MCF 10A (cell line): Measurements from ENCODE around the gene SNX4. TPM values are rescaled to one million over a fixed set of nuclear protein-coding genes. Genes with fewer than 3 reads are reported as not detected.

ENCODE experiments used
- Bru-seq: library from RNA; stranded (reverse); fragments of 400-500 nt; gene quantifications from one replicate; lab custom pipeline; 2021; lab: Mats Ljungman, UMichigan
- BruChase-seq, 2 experiments: library from RNA; stranded (reverse); fragments of 400-500 nt; gene quantifications; one replicate each; lab custom pipeline; 2021; lab: Mats Ljungman, UMichigan
- BruUV-seq: library from RNA; stranded (reverse); fragments of 400-500 nt; replicated peaks from 2 replicates; lab custom pipeline; 2021; lab: Mats Ljungman, UMichigan
- CTCF ChIA-PET: fragments of 300-600 bp; sonication (Branson Sonifier 250); formaldehyde crosslinking; extraction: SDS; loops from one replicate; lab custom pipeline; 2021; ENCODE audit warnings: antibody characterized with exemption, inconsistent platforms; lab: Yijun Ruan, JAX
- POLR2A ChIA-PET: fragments of 300-600, 350-650 bp; sonication (Branson Sonifier 250); formaldehyde crosslinking; extraction: SDS; loops from one replicate; lab custom pipeline; 2020; ENCODE audit warnings: antibody characterized with exemption, inconsistent platforms; lab: Yijun Ruan, JAX
- DNase-seq: peaks from one replicate; pipeline ENCODE4 v3.0.0-alpha.2; 2018; ENCODE audit not compliant: unreplicated experiment
- H3K27ac Mint-ChIP-seq: one replicate; pipeline ENCODE4 v1.8.0; 2022; ENCODE audit warnings: mild to moderate bottlenecking, low read depth, mixed read lengths; ENCODE audit not compliant: unreplicated experiment
- H3K27me3 Mint-ChIP-seq: one replicate; pipeline ENCODE4 v1.8.0; 2022; ENCODE audit warnings: mixed read lengths; ENCODE audit not compliant: insufficient read depth, unreplicated experiment
- H3K36me3 Mint-ChIP-seq: one replicate; pipeline ENCODE4 v1.8.0; 2022; ENCODE audit warnings: mild to moderate bottlenecking, moderate library complexity, mixed read lengths; ENCODE audit not compliant: insufficient read depth, unreplicated experiment
- H3K4me1 Mint-ChIP-seq: one replicate; pipeline ENCODE4 v1.8.0; 2022; ENCODE audit warnings: mixed read lengths; ENCODE audit not compliant: insufficient read depth, unreplicated experiment
- H3K4me3 Mint-ChIP-seq: one replicate; pipeline ENCODE4 v1.8.0; 2022; ENCODE audit warnings: mild to moderate bottlenecking, moderate library complexity, mixed read lengths; ENCODE audit not compliant: unreplicated experiment
- H3K9me3 Mint-ChIP-seq: one replicate; pipeline ENCODE4 v1.8.0; 2022; ENCODE audit warnings: mixed read lengths; ENCODE audit not compliant: unreplicated experiment
- CTCF ChIP-seq: fragments of 200-600 bp; IDR thresholded peaks from one replicate; pipeline ENCODE4 v1.8.0; 2022; ENCODE audit warnings: antibody characterized with exemption, mild to moderate bottlenecking; ENCODE audit not compliant: unreplicated experiment
- intact Hi-C: fragments of 100-400 bp; cut with micrococcal nuclease; formaldehyde crosslinking; loops from 2 replicates; pipeline ENCODE4 v1.14.1; 2022
- long read RNA-seq: library from polyadenylated mRNA; stranded (forward); transcript quantifications from one replicate; pipeline ENCODE4 v2.0.0, GENCODE V29; 2022
- total RNA-seq: library from RNA; stranded (reverse); gene quantifications from 2 replicates; pipeline ENCODE4 v1.2.3, GENCODE V29; 2022

The SNX4 gene
- total RNA-seq: 20.4 and 26.4 TPM in 2 replicates
- Bru-seq, nascent RNA: percentile 75 among the genes with signal in this experiment
- BruChase-seq, experiment 1, labeled RNA remaining after a 6-hour chase: percentile 74 among the genes with signal in this experiment
- BruChase-seq, experiment 2, labeled RNA remaining after a 2-hour chase: percentile 77 among the genes with signal in this experiment
- long read RNA-seq, transcript SNX4-201 (14 exons, 2,513 nt): major isoform, 65 of 87 reads
- long read RNA-seq, partial matches to known transcripts: 6 of 87 reads
- long read RNA-seq, other reads (novel, unspliced or antisense): 16 of 87 reads

- peaks cover 12% of the 10 kb centered on the region for H3K4me1 Mint-ChIP-seq
- H3K36me3 Mint-ChIP-seq: peaks cover 27% of the 10 kb centered on the region
- intact Hi-C loops: no loop called here
- BruUV-seq: no TSS peak
- DNase-seq: peak; percentile 93
- TF ChIP-seq CTCF: no peak
- H3K27ac Mint-ChIP-seq: peak within 1 kb of the TSS; percentile 95
- no peaks in the 10 kb centered on the region for H3K9me3 Mint-ChIP-seq
- peak within 1 kb of the TSS; percentile 96 for H3K4me3 Mint-ChIP-seq
- H3K27me3 Mint-ChIP-seq: no peaks in the 10 kb centered on the region
- CTCF ChIA-PET: interaction anchor here (0.5 to 4.0 kb wide), 5 partner anchors 8 to 210 kb away, joined by 3 to 17 read pairs (median 4); no protein-coding TSS in a partner anchor
- POLR2A ChIA-PET: interaction anchor here (0.7 to 2.4 kb wide), 17 partner anchors 8 to 146 kb away, joined by 3 to 6 read pairs (median 4); partner anchors contain the start of genes OSBPL11 and ZNF148
These were observed at the start of gene SNX4 for GRCh38 chr3:125519678-125520562. SNX4 (minus strand) TSS chr3:125520202; CDS start chr3:125520172, 30 bp downstream.

- Mint-ChIP-seq H3K4me1 (no peaks in the 10 kb centered on the region), H3K27me3 (no peaks in the 10 kb centered on the region), H3K9me3 (no peaks in the 10 kb centered on the region), H3K36me3 (peaks cover 46% of the 10 kb centered on the region), H3K27ac (no peak overlapping the region), H3K4me3 (no peak overlapping the region)
- POLR2A ChIA-PET: interaction anchor here (0.8 kb wide), 1 partner anchor 38 kb away, joined by 3 read pairs; no protein-coding TSS in a partner anchor
- no peak for TF ChIP-seq CTCF
- CTCF ChIA-PET: interaction anchor here (0.7 kb wide), 1 partner anchor 26 kb away, joined by 3 read pairs; no protein-coding TSS in a partner anchor
- intact Hi-C loops: no loop called here
- DNase-seq: peak; percentile 6
- no TSS peak for BruUV-seq
These were observed 36.3 kb upstream of the SNX4 start for GRCh38 chr3:125556314-125556713.

GRCh38 chr3:125552401-125552800, 32.4 kb upstream of the SNX4 start:
- TF ChIP-seq CTCF: no peak
- Mint-ChIP-seq H3K4me3 (no peak overlapping the region), H3K27me3 (no peaks in the 10 kb centered on the region), H3K4me1 (no peaks in the 10 kb centered on the region), H3K9me3 (no peaks in the 10 kb centered on the region), H3K36me3 (peaks cover 25% of the 10 kb centered on the region), H3K27ac (no peak overlapping the region)
- DNase-seq: no peak
- intact Hi-C loops: no loop called here
- POLR2A ChIA-PET: no interaction called here
- no TSS peak for BruUV-seq
- CTCF ChIA-PET: no interaction called here
